ENCODE results near the gene TMEFF2. TPM values are rescaled to one million over a fixed set of nuclear protein-coding genes. Genes with fewer than 3 reads are reported as not detected.

The TMEFF2 gene
- total and polyA plus RNA-seq, 2 of the 8 experiments (the other 6 are each of a cell fraction or from before 2014, with no cell fraction given) = 0.91 to 3.7 TPM

DNA sequence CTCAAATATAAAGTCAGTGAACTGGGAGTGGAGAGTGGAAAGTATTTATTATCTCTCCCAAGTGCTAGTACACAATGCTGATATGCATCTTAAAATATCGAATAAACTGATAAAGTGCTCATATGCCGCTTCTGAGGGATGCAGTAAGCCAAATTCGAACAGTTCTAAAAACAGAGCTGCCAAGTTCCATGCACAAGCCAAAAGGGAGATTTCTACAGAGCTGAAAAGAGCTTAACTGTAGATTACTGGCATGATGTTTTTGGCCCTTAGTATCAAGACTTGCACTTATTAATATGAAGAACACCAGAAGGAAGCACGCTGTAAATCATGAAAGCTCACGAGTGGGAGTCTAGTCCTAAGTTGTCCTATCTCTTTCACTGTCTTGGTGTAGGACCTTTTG, 7.9 kb downstream of the TMEFF2 start (continued):
- TF ChIP-seq ATF3 (IDR thresholded peaks at IDR 0.05; ENCODE audit: insufficient read depth, low read depth, low read length) = no peak
- TF ChIP-seq CBX5 (IDR thresholded peaks at IDR 0.05; ENCODE audit: low read depth, low read length) = no peak
- no peak for TF ChIP-seq KDM5A (IDR thresholded peaks at IDR 0.05; ENCODE audit: low read length)
- no peak for TF ChIP-seq JUND (IDR thresholded peaks at IDR 0.05; ENCODE audit: low read length)
- TF ChIP-seq USF2 (IDR thresholded peaks at IDR 0.05; ENCODE audit: low read length) = no peak

Measured in H1 (cell line).